Lower lobe of right lung (tissue), 2 donors: ENCODE data around the gene DAB1. TPM values are rescaled to one million over a fixed set of nuclear protein-coding genes. Genes with fewer than 3 reads are reported as not detected.

Source experiments
- ATAC-seq, 2 donors: fragments of 200-7000 bp; cut with Tn5 transposase; one replicate each; pipeline ENCODE4 v1.9.1; 2020 to 2022; ENCODE audit warnings: mild to moderate bottlenecking in 2 of 2, moderate library complexity in 2 of 2
- DNase-seq: peaks from one replicate; pipeline ENCODE4 v3.0.0-alpha.2; 2020
- H3K27ac ChIP-seq: fragments of 200-600 bp; one replicate; pipeline ENCODE4 v1.8.0; 2022
- H3K27me3 ChIP-seq: fragments of 200-600 bp; one replicate; pipeline ENCODE4 v1.8.0; 2022; ENCODE audit warnings: low read depth
- H3K36me3 ChIP-seq: fragments of 200-600 bp; one replicate; pipeline ENCODE4 v1.8.0; 2022; ENCODE audit warnings: mild to moderate bottlenecking
- H3K4me1 ChIP-seq: fragments of 200-600 bp; one replicate; pipeline ENCODE4 v1.8.0; 2022
- H3K4me3 ChIP-seq: fragments of 200-600 bp; one replicate; pipeline ENCODE4 v1.8.0; 2022; ENCODE audit warnings: mild to moderate bottlenecking
- H3K9me3 ChIP-seq: fragments of 200-600 bp; one replicate; pipeline ENCODE4 v1.8.0; 2022
- CTCF ChIP-seq: fragments of 200-600 bp; IDR thresholded peaks from one replicate; pipeline ENCODE4 v1.8.0; 2022; ENCODE audit warnings: antibody characterized with exemption, mild to moderate bottlenecking
- intact Hi-C: fragments of 100-400 bp; cut with DNase I; formaldehyde crosslinking; loops from one replicate; pipeline ENCODE4 v1.11.0; 2022
- total RNA-seq: library from RNA; stranded (reverse); fragmentation: NEBNext Ultra II Directional; extraction: Animal tissue kit (Norgen Biotek cat#: 25700); gene quantifications from one replicate; pipeline ENCODE4 v1.2.1, GENCODE V29; 2021
- donor health status: DM: no; HTN: yes; CAD: no; lungs with severe emphysema.

Gene DAB1
- total RNA-seq, 1 donor from 2014 or later: 1.9 TPM

- TF ChIP-seq CTCF: no peak
- Histone ChIP-seq H3K4me1 (no peaks in the 10 kb centered on the region), H3K27ac (no peak overlapping the region), H3K9me3 (no peaks in the 10 kb centered on the region), H3K27me3 (no peaks in the 10 kb centered on the region), H3K4me3 (no peak overlapping the region), H3K36me3 (no peaks in the 10 kb centered on the region)
- DNase-seq (no peak), ATAC-seq (no peak)
- intact Hi-C loops: no loop called here
Measured at GRCh38 chr1:57041901-57042300, 382.0 kb downstream of the DAB1 start.

GRCh38 chr1:57040811-57041210 is 383.0 kb downstream of the DAB1 start:
- H3K9me3 ChIP-seq: no peaks in the 10 kb centered on the region
- ATAC-seq (no peak), DNase-seq (no peak)

GRCh38 chr1:57036641-57037579 is 386.9 kb downstream of the DAB1 start:
- H3K4me1 ChIP-seq: no peaks in the 10 kb centered on the region
- no peaks in the 10 kb centered on the region for H3K9me3 ChIP-seq
- intact Hi-C loops: no loop called here
- TF ChIP-seq CTCF: no peak
- no peak overlapping the region for H3K4me3 ChIP-seq
- H3K27me3 ChIP-seq: no peaks in the 10 kb centered on the region
- DNase-seq (no peak), ATAC-seq (no peak)
- H3K36me3 ChIP-seq: no peaks in the 10 kb centered on the region
- no peak overlapping the region for H3K27ac ChIP-seq

More at GRCh38 chr1:57040811-57041210, 383.0 kb downstream of the DAB1 start:
- no peaks in the 10 kb centered on the region for H3K27me3 ChIP-seq
- H3K27ac ChIP-seq: no peak overlapping the region
- TF ChIP-seq CTCF: no peak
- H3K36me3 ChIP-seq: no peaks in the 10 kb centered on the region
- no peak overlapping the region for H3K4me3 ChIP-seq
- H3K4me1 ChIP-seq: no peaks in the 10 kb centered on the region
- intact Hi-C loops: no loop called here

GRCh38 chr1:57034713-57035112 is 389.1 kb downstream of the DAB1 start:
- intact Hi-C loops: no loop called here
- H3K4me3 ChIP-seq: no peak overlapping the region
- H3K27ac ChIP-seq: no peak overlapping the region
- no peaks in the 10 kb centered on the region for H3K9me3 ChIP-seq
- TF ChIP-seq CTCF: no peak
- DNase-seq: no peak
- H3K36me3 ChIP-seq: no peaks in the 10 kb centered on the region
- H3K4me1 ChIP-seq: no peaks in the 10 kb centered on the region
- ATAC-seq: no peak
- no peaks in the 10 kb centered on the region for H3K27me3 ChIP-seq

GRCh38 chr1:57033222-57034001 is 390.4 kb downstream of the DAB1 start:
- intact Hi-C loops: no loop called here
- Histone ChIP-seq H3K9me3 (peaks cover 4% of the 10 kb centered on the region), H3K36me3 (no peaks in the 10 kb centered on the region), H3K27ac (no peak overlapping the region), H3K27me3 (no peaks in the 10 kb centered on the region), H3K4me1 (no peaks in the 10 kb centered on the region), H3K4me3 (no peak overlapping the region)
- no peak for ATAC-seq
- no peak for TF ChIP-seq CTCF
- no peak for DNase-seq
